Left cardiac atrium (tissue), 4 donors: Measurements from ENCODE around the gene GYPA. TPM values are rescaled to one million over a fixed set of nuclear protein-coding genes. Genes with fewer than 3 reads are reported as not detected.
"Not testable (repeated sequence)": the region's sequence is repeated elsewhere in the genome, so short reads cannot be mapped to it uniquely, and the experiment has no call there.

Source experiments
- ATAC-seq, 2 donors: fragments of 200-7000 bp; cut with Tn5 transposase; one replicate each; pipeline ENCODE4 v1.9.1; 2020; ENCODE audit warnings: mild to moderate bottlenecking in 2 of 2, moderate library complexity in 2 of 2
- DNase-seq: peaks from one replicate; pipeline ENCODE4 v3.0.0-alpha.2; 2020
- intact Hi-C, 2 donors: fragments of 100-400 bp; cut with DNase I; formaldehyde crosslinking; loops; one replicate each; pipeline versions ENCODE4 v1.14.1 to v1.15.1; 2022 to 2023
- total RNA-seq, 2 donors: library from RNA; stranded (reverse); fragmentation: NEBNext Ultra II Directional; extraction: Animal tissue kit (Norgen Biotek cat#: 25700); gene quantifications; one replicate each; pipeline ENCODE4 v1.2.1, GENCODE V29; 2021
- donor health status: DM: no; HTN: yes; CAD: no.
- donor health status: DM: no; HTN: yes; CAD: no; lungs with severe emphysema.
- donor health status: DM: yes; HTN: yes; CAD: no.
- donor health status: Dilated cardiomyopathy.

GYPA gene
- total RNA-seq, 2 donors from 2014 or later: not detected

GRCh38 chr4:144061556-144061955, 79.0 kb downstream of the GYPA start:
- intact Hi-C loops, ATAC-seq, DNase-seq: not testable (repeated sequence)

- DNase-seq, ATAC-seq, intact Hi-C loops: not testable (repeated sequence)
These were observed 80.2 kb downstream of the GYPA start for GRCh38 chr4:144060234-144060859.

Other genes with a start within 250 kb of the GYPA start
- 1 to 10 TPM in 1 of 2 donors, under 1 TPM in 1; 0.74 to 1.3 TPM for gene GYPE, start 235.2 kb downstream of the GYPA start, total RNA-seq
- not detected for gene GYPB, start 121.3 kb downstream of the GYPA start, total RNA-seq